Stimulated activated CD8-positive, alpha-beta memory T cell treated with anti-CD3 and anti-CD28 coated beads, Interleukin-12 subunit alpha, Interleukin-12 subunit beta, amount 100 ng/mL, for 24 hours (primary cell): ENCODE data around the gene IL20.

Source experiments
- DNase-seq: peaks from one replicate; pipeline ENCODE4 v3.0.0-alpha.2; 2020; ENCODE audit errors: extremely low read depth

Gene IL20, protein sequence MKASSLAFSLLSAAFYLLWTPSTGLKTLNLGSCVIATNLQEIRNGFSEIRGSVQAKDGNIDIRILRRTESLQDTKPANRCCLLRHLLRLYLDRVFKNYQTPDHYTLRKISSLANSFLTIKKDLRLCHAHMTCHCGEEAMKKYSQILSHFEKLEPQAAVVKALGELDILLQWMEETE

DNA sequence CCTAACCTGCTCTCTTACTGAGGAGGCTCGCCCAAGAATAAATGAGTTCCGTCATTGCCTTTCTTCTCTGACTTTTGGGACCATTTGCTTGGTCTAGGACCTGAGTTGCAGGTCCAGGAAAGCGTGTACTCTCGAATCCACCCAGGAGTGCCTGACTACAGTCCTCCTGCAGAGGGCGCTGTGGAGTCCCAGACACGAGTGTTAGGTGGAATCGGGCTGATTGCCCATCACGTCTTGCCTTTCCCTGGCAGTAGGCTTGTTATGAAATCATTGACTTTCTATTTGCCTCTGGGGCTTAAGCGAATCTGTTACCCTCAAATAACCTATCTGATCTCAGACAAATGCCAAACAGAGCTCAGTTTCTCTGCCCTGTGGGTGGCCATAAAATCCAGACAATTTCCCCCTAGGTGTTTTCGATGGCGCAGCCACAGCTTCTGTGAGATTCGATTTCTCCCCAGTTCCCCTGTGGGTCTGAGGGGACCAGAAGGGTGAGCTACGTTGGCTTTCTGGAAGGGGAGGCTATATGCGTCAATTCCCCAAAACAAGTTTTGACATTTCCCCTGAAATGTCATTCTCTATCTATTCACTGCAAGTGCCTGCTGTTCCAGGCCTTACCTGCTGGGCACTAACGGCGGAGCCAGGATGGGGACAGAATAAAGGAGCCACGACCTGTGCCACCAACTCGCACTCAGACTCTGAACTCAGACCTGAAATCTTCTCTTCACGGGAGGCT lies at the start of gene IL20:
TSS of gene IL20 (plus strand) at position 685 of the 733 bp plus-strand sequence. CDS start 230 bp downstream, outside the sequence.
- peak; percentile 54 for DNase-seq

GRCh38 chr1:206816390-206817287 lies 48.8 kb upstream of the IL20 start:
- no peak for DNase-seq

- no peak for DNase-seq
Measured at GRCh38 chr1:206821493-206821892, 43.9 kb upstream of the IL20 start.

GRCh38 chr1:206823727-206824126 lies 41.7 kb upstream of the IL20 start:
- no peak for DNase-seq

DNA sequence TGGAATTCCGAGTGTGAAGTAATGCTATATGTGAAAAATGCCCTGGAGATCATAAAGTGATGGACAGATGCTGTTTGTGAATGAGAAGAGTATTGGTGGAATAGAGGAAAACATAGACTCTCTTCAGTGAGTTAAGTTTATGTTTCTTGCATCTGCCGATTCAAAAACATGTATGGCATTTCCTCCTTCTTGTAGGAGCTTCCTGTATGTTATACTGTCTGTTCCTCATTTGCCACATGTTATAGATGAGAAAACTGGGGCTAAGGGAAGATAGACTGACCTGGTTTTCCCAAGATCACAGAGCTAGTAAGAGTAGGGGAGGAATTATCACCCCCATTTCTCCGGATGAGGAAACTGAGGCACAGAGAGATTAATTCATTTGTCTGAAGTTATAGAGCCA lies 41.1 kb upstream of the IL20 start:
- no peak for DNase-seq

- DNase-seq: no peak
Measured at GRCh38 chr1:206826394-206826793, 39.0 kb upstream of the IL20 start.

- no peak for DNase-seq
Measured at GRCh38 chr1:206828061-206828460, 37.4 kb upstream of the IL20 start.

GRCh38 chr1:206828765-206829164 lies 36.7 kb upstream of the IL20 start:
- DNase-seq: no peak

- DNase-seq: no peak
Measured at GRCh38 chr1:206829282-206829681, 36.1 kb upstream of the IL20 start.

- DNase-seq: no peak
Measured at GRCh38 chr1:206829875-206830274, 35.5 kb upstream of the IL20 start.

GRCh38 chr1:206831650-206832049 lies 33.8 kb upstream of the IL20 start:
- DNase-seq: no peak

DNA sequence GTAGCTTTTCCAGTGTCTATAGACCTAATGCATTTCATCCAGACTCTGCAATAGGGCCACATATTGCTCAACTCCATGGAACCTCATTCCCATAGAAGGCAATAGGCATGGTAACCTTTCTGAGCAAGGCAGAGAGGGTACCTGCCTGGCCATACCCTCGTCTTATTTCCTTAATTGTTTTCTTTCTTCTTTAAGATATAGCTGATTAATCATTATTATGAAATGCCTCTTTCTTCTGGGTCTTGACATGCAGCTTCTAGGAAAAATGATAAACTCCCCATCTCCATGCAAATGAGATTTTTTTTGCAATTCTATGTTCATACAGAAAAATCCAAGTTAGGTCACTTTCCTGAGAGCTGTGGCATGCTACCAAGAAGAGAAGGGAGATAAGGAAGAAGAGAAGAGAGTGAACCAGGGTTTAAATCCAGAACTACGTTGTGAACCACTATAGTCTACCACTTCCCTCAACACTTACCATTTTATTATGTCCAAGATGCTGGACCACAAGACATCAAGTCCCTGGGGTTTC lies 33.0 kb upstream of the IL20 start:
- no peak for DNase-seq

GRCh38 chr1:206833106-206833680 lies 32.2 kb upstream of the IL20 start:
- no peak for DNase-seq

GRCh38 chr1:206833801-206834200 lies 31.6 kb upstream of the IL20 start:
- DNase-seq: no peak

DNA sequence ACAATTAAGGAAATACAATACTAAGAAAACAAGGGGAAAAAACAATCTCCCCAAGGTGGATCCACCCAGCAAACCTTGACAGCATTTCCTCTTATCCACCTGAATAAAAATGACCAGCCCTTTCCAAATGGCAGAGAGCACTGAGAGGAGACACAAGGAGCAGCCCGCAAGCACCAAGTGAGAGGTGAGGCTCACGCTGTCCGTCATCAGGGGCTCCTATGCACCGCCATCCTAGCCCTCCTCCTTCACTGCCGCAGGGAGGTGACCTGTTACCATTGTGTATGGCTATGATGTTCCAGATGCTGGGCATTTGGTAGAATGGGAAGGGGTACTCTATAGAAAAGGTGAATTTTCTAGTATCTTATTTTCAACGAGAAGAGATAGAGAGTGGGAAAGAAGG lies 31.2 kb upstream of the IL20 start:
- DNase-seq: no peak

- no peak for DNase-seq
Measured at GRCh38 chr1:206834711-206835110, 30.7 kb upstream of the IL20 start.

DNA sequence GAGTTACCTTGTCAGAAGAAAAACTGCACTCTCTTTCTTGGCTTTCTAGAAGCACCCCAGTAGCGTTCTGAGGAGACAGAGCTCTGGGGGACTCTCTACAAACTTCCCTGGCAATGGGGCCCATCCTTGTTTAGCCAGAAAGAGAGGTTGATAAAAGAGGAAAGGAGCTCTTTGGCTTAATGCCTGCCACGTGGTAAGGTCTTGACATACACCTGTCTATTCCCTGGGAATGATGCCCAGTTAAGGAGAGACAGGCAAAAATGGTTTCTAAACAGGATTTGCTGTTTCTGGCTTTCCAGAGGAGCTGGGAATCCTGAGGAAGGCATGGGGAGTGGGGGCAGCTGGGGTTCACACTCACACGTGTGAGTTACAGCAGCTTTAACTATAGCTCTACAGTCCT lies 30.2 kb upstream of the IL20 start:
- no peak for DNase-seq

- DNase-seq: no peak
Measured at GRCh38 chr1:206836111-206836510, 29.3 kb upstream of the IL20 start.

DNA sequence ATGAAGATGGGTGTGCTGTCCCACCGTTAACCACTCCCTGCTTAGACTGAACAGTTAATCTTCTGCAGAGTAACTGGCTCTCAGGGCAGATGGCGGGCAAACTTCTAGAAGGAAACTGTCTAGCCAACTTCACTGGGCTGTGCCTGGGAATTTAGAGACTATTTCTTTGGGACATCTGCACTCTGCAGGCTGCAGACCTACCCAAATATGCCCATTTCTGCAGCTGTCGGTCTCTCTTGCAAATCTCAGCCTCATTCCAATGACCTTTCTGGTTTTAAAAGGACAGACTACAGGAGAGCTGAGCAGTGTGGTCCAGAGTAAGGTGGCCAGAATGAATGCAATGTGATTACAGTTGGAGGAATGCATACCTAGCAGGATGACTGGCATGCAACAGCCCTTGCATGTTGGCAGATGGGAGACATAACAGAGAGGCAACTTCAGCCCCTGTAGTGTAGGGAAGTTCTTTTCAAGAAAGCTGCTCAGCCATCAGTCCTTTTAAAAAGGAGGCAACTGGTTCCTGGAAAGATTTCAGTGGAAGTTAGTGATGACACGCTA lies 26.3 kb upstream of the IL20 start:
- DNase-seq: no peak

DNA sequence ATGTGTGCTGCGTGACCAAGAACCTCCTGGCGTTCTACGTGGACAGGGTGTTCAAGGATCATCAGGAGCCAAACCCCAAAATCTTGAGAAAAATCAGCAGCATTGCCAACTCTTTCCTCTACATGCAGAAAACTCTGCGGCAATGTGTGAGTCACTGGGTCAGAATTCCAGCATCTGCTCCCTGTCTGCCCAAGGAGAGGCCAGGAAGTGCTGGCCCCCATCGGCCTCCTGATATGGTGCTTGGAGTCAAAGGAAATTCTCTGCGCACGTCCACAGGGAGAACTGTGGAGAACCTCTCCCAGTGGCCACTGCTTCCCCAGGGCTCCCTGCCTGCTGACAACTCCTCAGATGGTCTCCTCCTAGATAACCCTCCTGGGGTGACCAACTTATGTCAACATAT lies 25.6 kb upstream of the IL20 start:
- DNase-seq: no peak

GRCh38 chr1:206841609-206842323 lies 23.7 kb upstream of the IL20 start:
- DNase-seq: no peak
